Left lung (tissue), 10 donors: Measurements from ENCODE around the gene DUXB. TPM values are rescaled to one million over a fixed set of nuclear protein-coding genes. Genes with fewer than 3 reads are reported as not detected.

Source experiments
- ATAC-seq: fragments of 200-7000 bp; cut with Tn5 transposase; one replicate; pipeline ENCODE4 v1.9.1; 2020; ENCODE audit warnings: moderate library complexity
- DNase-seq, 4 donors: peaks; one replicate each; pipeline ENCODE4 v3.0.0-alpha.2; 2013 to 2020
- H3K27ac ChIP-seq, 2 donors: fragments of 200-600 bp; sonication (generic) in 1 of 2; one replicate each; pipeline versions ENCODE4 v1.5.0 to v1.8.0; 2020 to 2021
- H3K27me3 ChIP-seq, 2 donors: fragments of 200-600 bp; sonication (generic) in 1 of 2; one replicate each; pipeline versions ENCODE4 v1.5.0 to v1.8.0; 2020 to 2021
- H3K36me3 ChIP-seq, 2 donors: fragments of 200-600 bp; sonication (generic) in 1 of 2; one replicate each; pipeline versions ENCODE4 v1.5.0 to v1.8.0; 2020 to 2021
- H3K4me1 ChIP-seq, 2 donors: fragments of 200-600 bp; one replicate each; pipeline ENCODE4 v1.8.0; 2021
- H3K4me3 ChIP-seq, 2 donors: fragments of 200-600 bp; sonication (generic) in 1 of 2; one replicate each; pipeline versions ENCODE4 v1.5.0 to v1.8.0; 2020 to 2021; ENCODE audit warnings: mild to moderate bottlenecking in 1 of 2
- H3K9me3 ChIP-seq, 2 donors: fragments of 200-600 bp; sonication (generic) in 1 of 2; one replicate each; pipeline versions ENCODE4 v1.5.0 to v1.8.0; 2020 to 2021
- CTCF ChIP-seq, 2 donors: fragments of 200-600 bp; sonication (generic) in 1 of 2; IDR thresholded peaks; one replicate each; pipeline versions ENCODE4 v1.5.0 to v1.8.0; 2021; ENCODE audit warnings: antibody characterized with exemption in 2 of 2
- intact Hi-C, 2 donors: fragments of 100-400 bp; cut with DNase I; formaldehyde crosslinking; loops; one replicate each; pipeline versions ENCODE4 v1.11.2 to v1.14.2; 2022
- polyA plus RNA-seq, 6 donors: library from polyadenylated mRNA; unstranded; fragments of 120-200 nt; gene quantifications; one replicate each; pipeline ENCODE4 v1.2.1, GENCODE V29; 2013; ENCODE audit not compliant: insufficient read length in 6 of 6
- total RNA-seq, 2 donors: library from RNA; stranded (reverse); fragmentation: NEBNext Ultra II Directional; extraction: Animal tissue kit (Norgen Biotek cat#: 25700); gene quantifications; one replicate each; pipeline ENCODE4 v1.2.1, GENCODE V29; 2021
- donor health status: DM: no; HTN: yes; CAD: no.
- donor health status: DM: no; HTN: no; CAD: no.

Gene DUXB
- total and polyA plus RNA-seq, 8 donors: 0.15 to 0.42 (median 0.16) TPM; not detected in 4

DNA sequence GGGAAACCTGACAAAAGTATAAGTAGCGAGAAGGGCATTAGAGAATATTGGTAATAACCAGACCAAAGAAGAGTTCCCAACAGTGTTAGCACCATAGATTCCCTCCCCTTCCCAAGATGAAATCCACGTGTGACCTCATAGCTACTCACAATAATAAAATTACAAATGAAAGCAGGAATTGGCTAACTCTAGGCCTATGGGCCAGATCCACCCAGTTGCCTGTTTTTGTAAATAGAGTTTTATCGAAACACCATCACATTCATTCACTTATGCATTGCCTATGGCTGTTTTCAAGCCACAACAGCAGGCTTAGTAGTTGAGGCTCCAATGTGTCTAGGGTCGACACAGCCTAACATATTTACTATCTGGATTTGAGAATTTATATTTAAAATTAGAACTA, 17.2 kb upstream of the DUXB start:
- DNase-seq (no peak), ATAC-seq (no peak)
- Histone ChIP-seq H3K27me3 (no peaks in the 10 kb centered on the region), H3K9me3 (no peaks in the 10 kb centered on the region), H3K36me3 (no peaks in the 10 kb centered on the region), H3K4me3 (no peak overlapping the region), H3K4me1 (no peaks in the 10 kb centered on the region), H3K27ac (no peak overlapping the region)
- no peak for TF ChIP-seq CTCF (IDR thresholded peaks at IDR 0.05)
- intact Hi-C loops: no loop called here

DNA sequence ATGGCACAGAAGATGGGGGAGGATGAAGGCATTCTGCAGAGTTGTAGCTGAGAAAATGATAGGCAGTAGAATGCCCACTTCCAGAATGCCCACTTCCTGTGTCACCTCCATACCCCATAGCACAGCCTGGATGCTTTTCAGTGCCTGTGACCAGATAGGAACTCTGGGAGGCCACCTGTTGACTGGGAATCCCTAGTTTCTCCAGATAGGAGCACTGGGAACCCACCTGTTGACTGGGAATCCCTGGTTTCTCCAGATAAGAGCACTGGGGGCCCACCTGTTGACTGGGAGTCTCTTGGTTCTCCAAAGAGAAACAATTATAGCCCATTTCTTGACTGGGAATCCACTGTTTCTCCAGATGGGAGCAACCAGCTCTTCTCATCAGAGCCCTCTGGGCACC, 13.4 kb upstream of the DUXB start:
- Histone ChIP-seq H3K4me3 (no peak overlapping the region), H3K27me3 (no peaks in the 10 kb centered on the region), H3K4me1 (no peaks in the 10 kb centered on the region), H3K36me3 (no peaks in the 10 kb centered on the region), H3K27ac (no peak overlapping the region), H3K9me3 (peaks cover 0 to 19% of the 10 kb centered on the region in 2 donors)
- no peak for TF ChIP-seq CTCF (IDR thresholded peaks at IDR 0.05)
- intact Hi-C loops: no loop called here
- ATAC-seq: no peak
- no peak for DNase-seq

GRCh38 chr16:75710344-75710743, 9.1 kb upstream of the DUXB start:
- ATAC-seq (no peak), DNase-seq (no peak)
- Histone ChIP-seq H3K4me3 (no peak overlapping the region), H3K27me3 (no peaks in the 10 kb centered on the region), H3K27ac (no peak overlapping the region), H3K4me1 (no peaks in the 10 kb centered on the region), H3K36me3 (no peaks in the 10 kb centered on the region), H3K9me3 (peaks cover 0 to 24% of the 10 kb centered on the region in 2 donors)
- TF ChIP-seq CTCF (IDR thresholded peaks at IDR 0.05): no peak
- intact Hi-C loops: no loop called here

DNA sequence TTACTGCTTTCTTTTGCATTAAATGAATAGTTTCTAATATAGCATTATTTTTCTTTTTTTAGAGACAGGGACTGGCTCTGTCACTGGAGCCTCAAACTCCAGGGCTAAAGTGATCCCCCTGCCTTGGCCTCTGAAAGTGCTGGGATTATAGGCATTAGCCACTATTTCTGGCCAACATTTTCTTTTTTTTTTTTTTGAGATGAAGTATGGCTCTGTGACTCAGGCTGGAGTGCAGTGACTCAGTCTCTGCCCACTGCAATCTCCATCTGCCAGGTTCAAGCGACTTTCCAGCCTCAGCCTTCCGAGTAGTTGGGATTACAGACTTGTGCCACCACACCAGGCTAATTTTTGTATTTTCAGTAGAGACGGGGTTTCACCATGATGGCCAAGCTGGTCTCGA, 2.0 kb upstream of the DUXB start:
- TF ChIP-seq CTCF (IDR thresholded peaks at IDR 0.05): no peak
- ATAC-seq (no peak), DNase-seq (no peak)
- no peak overlapping the region for H3K27ac ChIP-seq
- no peaks in the 10 kb centered on the region for H3K36me3 ChIP-seq
- H3K4me1 ChIP-seq: no peaks in the 10 kb centered on the region
- H3K9me3 ChIP-seq: no peaks in the 10 kb centered on the region
- intact Hi-C loops: no loop called here
- no peaks in the 10 kb centered on the region for H3K27me3 ChIP-seq
- H3K4me3 ChIP-seq: no peak overlapping the region

DNA sequence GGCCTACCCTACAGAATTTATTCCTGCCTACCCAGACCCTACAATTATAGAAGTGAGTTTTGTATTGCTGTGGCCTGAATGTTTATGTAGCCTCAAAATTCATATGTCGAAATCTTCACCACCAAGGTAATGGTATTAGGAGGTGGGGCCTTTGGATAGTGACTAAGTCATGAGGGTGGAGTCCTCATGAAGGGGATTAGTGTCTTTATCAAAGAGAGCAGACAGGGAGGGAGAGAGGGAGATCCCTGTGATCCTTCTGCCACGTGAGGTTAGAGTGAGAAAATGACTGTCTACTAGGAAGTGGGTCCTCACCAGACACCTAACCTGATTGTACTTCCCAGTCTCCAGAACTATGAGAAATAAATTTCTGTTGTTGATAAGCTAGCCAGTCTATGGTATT, 981 bp upstream of the DUXB start:
- ATAC-seq: no peak

More for the DNA sequence above, 981 bp upstream of the DUXB start:
- TF ChIP-seq CTCF (IDR thresholded peaks at IDR 0.05): no peak
- no peaks in the 10 kb centered on the region for H3K36me3 ChIP-seq
- H3K4me3 ChIP-seq: no peak overlapping the region
- intact Hi-C loops: no loop called here
- no peaks in the 10 kb centered on the region for H3K9me3 ChIP-seq
- no peaks in the 10 kb centered on the region for H3K4me1 ChIP-seq
- no peak for DNase-seq
- H3K27ac ChIP-seq: no peak overlapping the region
- no peaks in the 10 kb centered on the region for H3K27me3 ChIP-seq
